H1 (cell line): Measurements from ENCODE around the gene ATG5. TPM values are rescaled to one million over a fixed set of nuclear protein-coding genes. Genes with fewer than 3 reads are reported as not detected.

Source experiments
- CTCF ChIA-PET: fragments of 300-600 bp; sonication (Branson Sonifier 250); formaldehyde crosslinking; loops from one replicate; lab custom pipeline; 2021; ENCODE audit not compliant: partially characterized antibody; lab: Charles Lee
- POLR2A ChIA-PET: fragments of 300-600 bp; sonication (Branson Sonifier 250); formaldehyde crosslinking; loops from one replicate; lab custom pipeline; 2021; ENCODE audit warnings: inconsistent platforms; ENCODE audit not compliant: partially characterized antibody; lab: Charles Lee
- DNase-seq, 2 experiments: peaks; one replicate each; pipeline versions ENCODE4 v3.0.0 to v3.0.0-alpha.2; 2010 to 2022; ENCODE audit warnings: low spot score in 2 of 2, low read depth in 1 of 2, mixed read lengths in 1 of 2
- FAIRE-seq: peaks from 2 replicates; lab custom pipeline; 2011; peaks lifted over from hg19 to GRCh38; lab: Jason Lieb, UNC
- H2AFZ ChIP-seq: 2 replicates; pipeline ENCODE4 v1.8.1; 2012; ENCODE audit warnings: low read length, inconsistent platforms
- H2AK5ac ChIP-seq: 2 replicates; pipeline ENCODE4 v1.6.1; 2013; ENCODE audit warnings: low read depth, low read length
- H2BK120ac ChIP-seq: replicated peaks from 2 replicates; pipeline ENCODE3; 2013; ENCODE audit warnings: low read depth, low read length, inconsistent platforms
- H2BK12ac ChIP-seq: 2 replicates; pipeline ENCODE4 v1.6.1; 2013; ENCODE audit warnings: low read depth, low read length
- H2BK15ac ChIP-seq: 2 replicates; pipeline ENCODE4 v1.6.1; 2013; ENCODE audit warnings: low read length
- H2BK20ac ChIP-seq: 2 replicates; pipeline ENCODE4 v1.6.1; 2013; ENCODE audit warnings: low read length
- H2BK5ac ChIP-seq: 2 replicates; pipeline ENCODE4 v1.6.1; 2013; ENCODE audit warnings: low read depth, low read length
- H3K14ac ChIP-seq: 2 replicates; pipeline ENCODE4 v1.6.1; 2013; ENCODE audit warnings: inconsistent platforms; ENCODE audit not compliant: insufficient read length
- H3K18ac ChIP-seq: 2 replicates; pipeline ENCODE4 v1.6.1; 2013; ENCODE audit warnings: low read length; ENCODE audit errors: extremely low read depth
- H3K23ac ChIP-seq: 2 replicates; pipeline ENCODE4 v1.6.1; 2013; ENCODE audit warnings: inconsistent platforms; ENCODE audit not compliant: insufficient read length
- H3K23me2 ChIP-seq: 2 replicates; pipeline ENCODE4 v1.6.1; 2013; ENCODE audit warnings: low read depth, low read length
- H3K27ac ChIP-seq: 2 replicates; pipeline ENCODE4 v1.6.1; 2011; ENCODE audit warnings: low read depth, low read length, inconsistent platforms
- H3K27me3 ChIP-seq, 4 experiments: replicated peaks in 1 of 4; 1 replicate in 1 of 4; 2 replicates in 3 of 4; pipeline versions ENCODE4 v1.6.1 to v1.8.1; 2011 to 2013; ENCODE audit warnings: low read length in 3 of 4, mild to moderate bottlenecking in 3 of 4, inconsistent platforms in 2 of 4, mixed read lengths in 2 of 4, moderate library complexity in 1 of 4; ENCODE audit not compliant: control insufficient read depth in 3 of 4, insufficient read depth in 3 of 4; ENCODE audit errors: extremely low read depth in 1 of 4
- H3K36me3 ChIP-seq, 4 experiments: 2 replicates each; pipeline versions ENCODE4 v1.6.1 to v1.8.1; 2011 to 2013; ENCODE audit warnings: mild to moderate bottlenecking in 4 of 4, low read length in 3 of 4, moderate library complexity in 2 of 4, control low read depth in 1 of 4, inconsistent platforms in 1 of 4; ENCODE audit not compliant: insufficient read depth in 4 of 4, control insufficient read depth in 2 of 4
- H3K4ac ChIP-seq: replicated peaks from 2 replicates; pipeline ENCODE3; 2013; ENCODE audit warnings: low read length, low read depth, mixed read lengths, inconsistent platforms; ENCODE audit not compliant: insufficient read length
- H3K4me1 ChIP-seq, 4 experiments: replicated peaks in 1 of 4; 1 replicate in 1 of 4; 2 replicates in 3 of 4; pipeline versions ENCODE4 v1.6.1 to v1.8.1; 2011 to 2013; ENCODE audit warnings: low read length in 3 of 4, inconsistent platforms in 2 of 4, mixed read lengths in 1 of 4; ENCODE audit not compliant: insufficient read depth in 4 of 4, control insufficient read depth in 3 of 4
- H3K4me2 ChIP-seq, 2 experiments: 2 replicates each; pipeline versions ENCODE4 v1.6.1 to v1.8.1; 2011 to 2013; ENCODE audit warnings: low read depth in 2 of 2, low read length in 2 of 2, control low read depth in 1 of 2, inconsistent platforms in 1 of 2, mild to moderate bottlenecking in 1 of 2; ENCODE audit not compliant: insufficient read depth in 1 of 2
- H3K4me3 ChIP-seq, 4 experiments: fragments of 200-600, 300-600 bp in 1 of 4; sonication (generic), shearing (Covaris generic), sonication (Bioruptor Twin) in 1 of 4; 2 replicates each; pipeline versions ENCODE4 v1.5.1 to v1.8.1; 2011 to 2016; ENCODE audit warnings: low read length in 4 of 4, low read depth in 3 of 4, control low read depth in 2 of 4, inconsistent platforms in 2 of 4, mild to moderate bottlenecking in 2 of 4, mixed read lengths in 1 of 4, moderate library complexity in 1 of 4; ENCODE audit not compliant: insufficient read depth in 2 of 4; ENCODE audit errors: extremely low read depth in 1 of 4
- H3K56ac ChIP-seq: replicated peaks from 2 replicates; pipeline ENCODE3; 2013; ENCODE audit warnings: low read depth, mild to moderate bottlenecking, mixed read lengths, low read length, inconsistent platforms; ENCODE audit not compliant: insufficient read length
- H3K79me1 ChIP-seq: 2 replicates; pipeline ENCODE4 v1.6.1; 2013; ENCODE audit warnings: low read depth, low read length, control low read depth
- H3K79me2 ChIP-seq, 2 experiments: 2 replicates each; pipeline versions ENCODE4 v1.6.1 to v1.8.1; 2012 to 2013; ENCODE audit warnings: low read length in 2 of 2, mild to moderate bottlenecking in 2 of 2, inconsistent platforms in 1 of 2; ENCODE audit not compliant: insufficient read depth in 2 of 2, control insufficient read depth in 1 of 2
- H3K9ac ChIP-seq, 4 experiments: replicated peaks in 1 of 4; 1 replicate in 1 of 4; 2 replicates in 3 of 4; pipeline versions ENCODE4 v1.6.1 to v1.8.1; 2011 to 2013; ENCODE audit warnings: low read depth in 3 of 4, low read length in 3 of 4, control low read depth in 2 of 4, mild to moderate bottlenecking in 2 of 4, moderate library complexity in 2 of 4, inconsistent platforms in 1 of 4; ENCODE audit errors: extremely low read depth in 1 of 4
- H3K9me3 ChIP-seq, 2 experiments: 2 replicates each; pipeline versions ENCODE4 v1.6.1 to v1.8.1; 2012 to 2013; ENCODE audit warnings: mild to moderate bottlenecking in 2 of 2, moderate library complexity in 2 of 2, control low read depth in 1 of 2, inconsistent platforms in 1 of 2, low read depth in 1 of 2, low read length in 1 of 2, mixed read lengths in 1 of 2; ENCODE audit not compliant: insufficient read depth in 2 of 2
- H4K20me1 ChIP-seq, 2 experiments: replicated peaks in 1 of 2; 2 replicates each; pipeline versions ENCODE3 to v1.8.1; 2011 to 2013; ENCODE audit warnings: inconsistent platforms in 2 of 2, low read length in 2 of 2, mild to moderate bottlenecking in 1 of 2; ENCODE audit not compliant: insufficient read depth in 2 of 2, control insufficient read depth in 1 of 2
- H4K5ac ChIP-seq: 2 replicates; pipeline ENCODE4 v1.6.1; 2013; ENCODE audit warnings: low read length, low read depth, mixed read lengths, inconsistent platforms; ENCODE audit not compliant: insufficient read length
- H4K8ac ChIP-seq: 2 replicates; pipeline ENCODE4 v1.8.0; 2013; ENCODE audit warnings: mild to moderate bottlenecking, moderate library complexity, low read length, inconsistent platforms; ENCODE audit not compliant: insufficient read depth; ENCODE audit errors: extremely low read depth
- H4K91ac ChIP-seq: replicated peaks from 2 replicates; pipeline ENCODE3; 2013; ENCODE audit warnings: low read length, mixed read lengths, inconsistent platforms; ENCODE audit not compliant: insufficient read length
- ASH2L ChIP-seq: fragments of 200-600, 300-600 bp; sonication (generic); IDR thresholded peaks from one replicate; pipeline ENCODE4 v1.7.1; 2017; ENCODE audit warnings: low read length
- ATF3 ChIP-seq: IDR thresholded peaks from 2 replicates; pipeline ENCODE4 v1.6.1; 2011; ENCODE audit warnings: low read depth, mild to moderate bottlenecking, low read length; ENCODE audit not compliant: insufficient read depth
- BRCA1 ChIP-seq: IDR thresholded peaks from 2 replicates; pipeline ENCODE4 v1.6.1; 2012; ENCODE audit warnings: low read depth, low read length, improper control_type of control experiment
- CHD1 ChIP-seq: IDR thresholded peaks from 2 replicates; pipeline ENCODE4 v1.6.1; 2012; ENCODE audit warnings: low read depth, low read length, improper control_type of control experiment
- CTBP2 ChIP-seq: IDR thresholded peaks from 2 replicates; pipeline ENCODE4 v1.7.0; 2011; ENCODE audit warnings: borderline replicate concordance, mild to moderate bottlenecking, moderate library complexity, mixed read lengths, low read length; ENCODE audit not compliant: insufficient read depth, insufficient read length
- KDM4A ChIP-seq: IDR thresholded peaks from one replicate; pipeline ENCODE4 v1.7.1; 2012; ENCODE audit warnings: low read depth, mild to moderate bottlenecking, moderate library complexity, low read length, inconsistent platforms; ENCODE audit not compliant: severe bottlenecking
- NANOG ChIP-seq: IDR thresholded peaks from 2 replicates; pipeline ENCODE4 v1.6.1; 2011; ENCODE audit warnings: low read length, low read depth, mild to moderate bottlenecking, inconsistent platforms; ENCODE audit not compliant: insufficient read depth, poor library complexity, severe bottlenecking
- SAP30 ChIP-seq: fragments of 300-600 bp; sonication (generic); IDR thresholded peaks from 2 replicates; pipeline ENCODE4 v1.7.1; 2012; ENCODE audit warnings: low read length, moderate library complexity, mild to moderate bottlenecking, inconsistent platforms; ENCODE audit not compliant: insufficient read depth, insufficient replicate concordance
- SP4 ChIP-seq: IDR thresholded peaks from 2 replicates; pipeline ENCODE4 v1.6.1; 2012; ENCODE audit warnings: low read length, inconsistent platforms
- SRF ChIP-seq: IDR thresholded peaks from 2 replicates; pipeline ENCODE4 v1.6.1; 2011; ENCODE audit warnings: mild to moderate bottlenecking, low read depth, low read length, moderate library complexity
- TAF1 ChIP-seq: IDR thresholded peaks from 2 replicates; pipeline ENCODE4 v1.6.1; 2011; ENCODE audit warnings: mild to moderate bottlenecking, low read depth, low read length
- TAF7 ChIP-seq: optimal IDR thresholded peaks from 2 replicates; pipeline ENCODE3; 2011; ENCODE audit warnings: low read depth, mild to moderate bottlenecking, inconsistent platforms, low read length, moderate library complexity, borderline replicate concordance
- WGBS, 2 experiments: shearing (Covaris generic) in 1 of 2; methylation state at CpG; one replicate each; pipeline versions ENCODE4 v1.1.6 to v1.1.7; 2013 to 2015; ENCODE audit warnings: low lambda C conversion rate in 2 of 2, mixed read lengths in 2 of 2, inconsistent platforms in 1 of 2, low coverage in 1 of 2, missing lambda C conversion rate in 1 of 2; ENCODE audit not compliant: insufficient replicate concordance in 2 of 2, insufficient coverage in 1 of 2, insufficient read length in 1 of 2; ENCODE audit errors: extremely low coverage in 1 of 2, missing lambda C conversion rate in 1 of 2; 5-methylcytosine and 5-hydroxymethylcytosine counted together
- polyA plus RNA-seq, 7 experiments: library from polyadenylated mRNA; depleted of rRNA in 3 of 7; stranded (reverse) in 5 of 7; unstranded in 2 of 7; fragments of >200 nt in 5 of 7; fragments of 200-250 nt in 2 of 7; gene quantifications; 1 replicate in 5 of 7; 2 replicates in 1 of 7; 4 replicates in 1 of 7; pipeline versions ENCODE4 v1.2.1 to v1.2.3, GENCODE V29; 2011 to 2013; ENCODE audit warnings: missing spikeins in 2 of 7, mixed read lengths in 2 of 7
- total RNA-seq: library from RNA; stranded (reverse); fragmentation: NEBNext Ultra II Directional; extraction: Animal tissue kit (Norgen Biotek cat#: 25700); gene quantifications from 2 replicates; pipeline ENCODE4 v1.2.1, GENCODE V29; 2021

The ATG5 gene
- total and polyA plus RNA-seq, 2 of the 8 experiments (the other 6 are each of a cell fraction or from before 2014, with no cell fraction given) = 18.2 to 39.0 TPM

GRCh38 chr6:106339334-106340029 is 13.9 kb upstream of the ATG5 start:
- no peaks in the 10 kb centered on the region for H3K9me3 ChIP-seq
- no peak overlapping the region for H4K5ac ChIP-seq
- H3K36me3 ChIP-seq = no peaks in the 10 kb centered on the region
- no peak overlapping the region for H2AK5ac ChIP-seq
- H2BK15ac ChIP-seq = no peak overlapping the region
- H2BK12ac ChIP-seq = no peak overlapping the region
- H3K4ac ChIP-seq = no peak overlapping the region
- H3K18ac ChIP-seq = no peak overlapping the region
- H3K79me1 ChIP-seq = no peaks in the 10 kb centered on the region
- FAIRE-seq = peak; percentile 95
- H3K4me2 ChIP-seq = no peak overlapping the region
- H3K14ac ChIP-seq = no peak overlapping the region
- DNase-seq = peak; percentile 31 to 72
- H2AFZ ChIP-seq = peak overlapping the region; percentile 66; the same call in 1 of the 2 replicates
- 51% methylated on average over 9 of the region's 9 CpGs; no CpG with 5 or more reads in 1 of the 2 experiments for WGBS, 2 experiments
- no peak overlapping the region for H2BK20ac ChIP-seq
- no peak overlapping the region for H2BK120ac ChIP-seq
- H3K23me2 ChIP-seq = no peaks in the 10 kb centered on the region
- no peak overlapping the region for H2BK5ac ChIP-seq
- H3K79me2 ChIP-seq = no peaks in the 10 kb centered on the region
- no peak overlapping the region for H3K4me3 ChIP-seq
- ChIA-PET POLR2A (interaction anchor here (0.9 to 1.1 kb wide), 2 partner anchors 14 to 91 kb away, joined by 3 to 4 read pairs; partner anchors contain the start of gene ATG5), CTCF (interaction anchor here (0.5 to 3.2 kb wide), 41 partner anchors 9 to 961 kb away, joined by 3 to 24 read pairs (median 4); partner anchors contain the start of genes ATG5 and CRYBG1)
- no peaks in the 10 kb centered on the region for H4K20me1 ChIP-seq
- no peak overlapping the region for H3K9ac ChIP-seq
- no peaks in the 10 kb centered on the region for H3K27me3 ChIP-seq
- no peaks in the 10 kb centered on the region for H3K4me1 ChIP-seq
- no peak overlapping the region for H3K23ac ChIP-seq
- no peak overlapping the region for H4K8ac ChIP-seq
- no peak overlapping the region for H3K56ac ChIP-seq
- H3K27ac ChIP-seq = no peak overlapping the region
- H4K91ac ChIP-seq = no peak overlapping the region
- TF ChIP-seq NANOG (no peak), KDM4A (no peak), BRCA1 (no peak), TAF7 (no peak), ASH2L (no peak), CHD1 (no peak), SAP30 (no peak), SRF (no peak), ATF3 (no peak), CTBP2 (no peak), SP4 (no peak), TAF1 (no peak)
